ENCODE results near the gene VWA5B1.

Gene VWA5B1

GRCh38 chr1:20345419-20345818 is 54.7 kb downstream of the VWA5B1 start:
- H3K27ac ChIP-seq, result no peak overlapping the region
- no peak for DNase-seq (ENCODE audit: low read depth, low spot score)

DNA sequence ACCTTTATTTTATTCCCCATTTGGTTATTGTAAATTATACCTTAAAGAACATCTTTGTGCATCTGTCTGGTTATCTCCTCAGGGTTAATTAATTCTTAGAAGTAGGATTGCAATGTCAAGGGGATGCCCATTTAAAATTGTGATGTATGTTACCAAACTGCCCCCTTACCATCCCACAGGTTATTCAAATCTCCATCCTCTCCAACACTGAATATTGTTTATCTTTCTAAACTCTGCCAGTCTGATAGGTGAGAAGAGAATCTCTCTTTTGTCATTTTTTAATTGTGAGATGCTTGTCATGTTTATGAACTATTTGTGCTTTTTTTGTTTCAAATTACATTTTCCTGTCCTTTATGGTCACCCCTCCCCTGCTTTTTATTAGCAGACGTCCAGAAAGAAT is 55.8 kb downstream of the VWA5B1 start:
- H3K27ac ChIP-seq, result no peak overlapping the region

GRCh38 chr1:20347699-20348098 is 57.0 kb downstream of the VWA5B1 start:
- H3K27ac ChIP-seq, result no peak overlapping the region
- DNase-seq (ENCODE audit: low read depth, low spot score), result no peak

More for the DNA sequence above, 55.8 kb downstream of the VWA5B1 start:
- no peak for DNase-seq (ENCODE audit: low read depth, low spot score)

- H3K27ac ChIP-seq, result no peak overlapping the region
- DNase-seq (ENCODE audit: low read depth, low spot score), result no peak
Measured at GRCh38 chr1:20348326-20348915, 57.7 kb downstream of the VWA5B1 start.

GRCh38 chr1:20349561-20349960 is 58.9 kb downstream of the VWA5B1 start:
- DNase-seq (ENCODE audit: low read depth, low spot score), result no peak

DNA sequence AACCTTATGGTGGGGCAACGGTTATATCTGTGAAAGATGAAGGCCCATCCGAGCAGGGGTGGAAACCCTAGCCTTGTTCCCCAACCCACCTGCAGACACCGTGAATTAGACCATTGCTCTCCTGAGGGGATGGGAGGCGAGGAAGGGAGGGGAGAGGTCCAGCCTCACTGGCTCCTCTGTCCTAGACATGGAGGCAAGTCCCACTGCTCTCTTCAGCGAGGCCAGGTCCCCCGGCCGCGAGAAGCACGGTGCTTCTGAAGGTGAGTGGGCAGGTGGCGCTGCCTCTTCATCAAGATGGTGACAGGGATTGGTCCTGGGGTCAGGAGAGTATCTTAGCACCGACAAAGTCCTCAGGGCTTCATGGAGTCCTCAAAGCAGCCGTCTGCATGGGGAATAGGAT is 59.3 kb downstream of the VWA5B1 start:
- H3K27ac ChIP-seq, result no peak overlapping the region
- DNase-seq (ENCODE audit: low read depth, low spot score), result no peak

More at GRCh38 chr1:20349561-20349960, 58.9 kb downstream of the VWA5B1 start:
- H3K27ac ChIP-seq, result no peak overlapping the region

DNA sequence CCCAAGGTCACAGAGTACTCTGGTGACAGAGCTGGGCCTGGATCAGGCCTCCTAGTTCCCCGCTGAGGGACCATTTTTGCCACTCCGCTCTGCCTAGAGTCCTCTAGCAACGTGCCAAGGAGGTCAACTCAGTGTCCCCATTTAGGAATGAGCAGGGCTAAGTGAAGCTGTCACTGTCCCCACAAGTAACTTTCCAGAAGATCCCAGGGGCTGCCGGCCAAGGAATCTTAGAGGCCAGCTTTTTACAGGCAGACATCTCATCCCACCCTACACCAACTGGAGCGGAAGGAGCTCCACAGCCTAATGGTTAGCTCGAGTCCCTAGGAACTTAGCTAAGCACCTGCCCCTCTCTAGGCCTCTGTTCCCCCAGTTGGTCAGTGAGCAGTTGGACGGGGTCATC is 59.7 kb downstream of the VWA5B1 start:
- no peak overlapping the region for H3K27ac ChIP-seq
- no peak for DNase-seq (ENCODE audit: low read depth, low spot score)

GRCh38 chr1:20351911-20352701 is 61.4 kb downstream of the VWA5B1 start:
- no peak overlapping the region for H3K27ac ChIP-seq

GRCh38 chr1:20353836-20354235 is 63.2 kb downstream of the VWA5B1 start:
- no peak overlapping the region for H3K27ac ChIP-seq
- no peak for DNase-seq (ENCODE audit: low read depth, low spot score)

More at GRCh38 chr1:20351911-20352701, 61.4 kb downstream of the VWA5B1 start:
- no peak for DNase-seq (ENCODE audit: low read depth, low spot score)

- no peak overlapping the region for H3K27ac ChIP-seq
- DNase-seq (ENCODE audit: low read depth, low spot score), result no peak
Measured at GRCh38 chr1:20354610-20355009, 63.9 kb downstream of the VWA5B1 start.

GRCh38 chr1:20355101-20355827 is 64.6 kb downstream of the VWA5B1 start:
- H3K27ac ChIP-seq, result peak overlapping the region; percentile 69
- DNase-seq (ENCODE audit: low read depth, low spot score), result no peak

- peak overlapping the region; percentile 69 for H3K27ac ChIP-seq
- peak; percentile 52 for DNase-seq (ENCODE audit: low read depth, low spot score)
Measured at GRCh38 chr1:20355828-20356735, 65.4 kb downstream of the VWA5B1 start.

GRCh38 chr1:20356850-20357459 is 66.3 kb downstream of the VWA5B1 start:
- H3K27ac ChIP-seq, result peak overlapping the region; percentile 69
- DNase-seq (ENCODE audit: low read depth, low spot score), result no peak

GRCh38 chr1:20357796-20358195 is 67.1 kb downstream of the VWA5B1 start:
- DNase-seq (ENCODE audit: low read depth, low spot score), result no peak

GRCh38 chr1:20358761-20359263 is 68.1 kb downstream of the VWA5B1 start:
- no peak for DNase-seq (ENCODE audit: low read depth, low spot score)
- H3K27ac ChIP-seq, result no peak overlapping the region

More at GRCh38 chr1:20357796-20358195, 67.1 kb downstream of the VWA5B1 start:
- no peak overlapping the region for H3K27ac ChIP-seq

DNA sequence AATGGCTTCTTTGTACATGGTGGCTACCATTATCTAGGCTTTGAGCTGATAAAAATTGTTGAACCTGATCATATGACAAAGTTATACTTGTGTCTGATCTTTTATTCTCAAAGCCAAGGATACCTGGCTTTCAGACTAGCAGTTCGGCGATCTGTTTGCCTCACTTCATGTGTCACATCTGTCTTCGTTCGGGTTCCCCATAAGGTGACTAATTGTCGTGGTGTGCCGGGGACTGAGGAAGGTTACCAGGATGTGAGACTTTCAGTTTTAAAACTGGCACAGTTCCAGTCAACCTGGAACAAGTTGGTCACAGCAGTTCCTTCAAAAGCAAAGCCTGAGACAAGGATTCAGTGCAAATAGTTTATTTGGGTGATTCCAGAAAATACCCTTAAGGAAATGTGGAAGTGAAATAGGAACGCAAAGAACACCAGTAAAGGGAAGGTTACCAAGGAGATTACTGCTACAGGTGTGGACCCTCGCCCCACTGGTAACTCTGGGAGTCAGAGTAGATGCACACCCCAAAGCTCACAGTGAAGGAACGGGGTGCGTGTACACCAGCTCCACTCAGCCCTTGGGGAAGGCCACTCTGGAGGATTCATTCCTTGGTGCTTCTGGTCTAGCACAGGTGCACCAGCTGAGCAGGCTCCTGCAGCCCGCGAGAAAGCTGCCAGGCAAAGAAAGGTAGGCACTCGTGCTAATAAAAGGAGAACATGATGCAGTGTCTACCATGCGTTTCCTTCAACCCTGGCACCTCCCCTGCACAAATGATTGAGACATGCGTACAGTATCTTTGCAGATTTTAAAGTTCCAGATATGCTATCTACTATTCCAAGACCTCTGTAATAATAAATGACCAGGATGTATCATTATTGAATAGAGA is 69.0 kb downstream of the VWA5B1 start:
- no peak overlapping the region for H3K27ac ChIP-seq
- DNase-seq (ENCODE audit: low read depth, low spot score), result no peak

GRCh38 chr1:20361401-20361800 is 70.7 kb downstream of the VWA5B1 start:
- H3K27ac ChIP-seq, result no peak overlapping the region
- no peak for DNase-seq (ENCODE audit: low read depth, low spot score)

DNA sequence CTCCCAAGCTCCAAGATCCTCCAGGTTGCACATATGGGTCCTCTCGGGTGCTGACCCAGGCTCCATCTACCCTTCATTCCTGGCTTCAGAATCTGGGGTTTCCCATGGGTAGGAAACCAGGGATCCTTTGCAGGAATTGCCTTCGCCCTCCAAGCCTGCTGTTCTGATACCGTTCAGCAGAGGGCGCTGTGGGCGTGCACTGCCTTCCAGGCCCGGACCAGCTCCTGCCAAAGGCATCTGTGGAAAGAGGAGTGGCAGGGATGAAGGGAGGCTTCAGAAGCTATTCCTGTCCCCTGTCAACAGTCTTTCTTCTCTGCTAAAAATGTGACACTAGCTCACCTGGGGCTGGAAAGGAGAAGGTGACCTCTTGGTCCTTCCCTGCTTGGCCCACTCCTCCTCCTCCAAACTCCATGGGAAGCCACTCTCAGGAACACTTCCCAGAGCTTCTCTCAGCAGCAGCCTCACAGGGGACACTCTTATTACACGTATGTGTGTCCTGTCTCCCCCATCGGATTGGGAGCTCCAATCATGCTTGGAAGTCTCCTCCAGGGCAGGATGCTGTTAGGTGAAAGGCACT is 71.2 kb downstream of the VWA5B1 start:
- H3K27ac ChIP-seq, result no peak overlapping the region
- DNase-seq (ENCODE audit: low read depth, low spot score), result no peak

Measured in epithelial cell of prostate (primary cell).